Esophagus squamous epithelium (tissue), 4 donors: ENCODE results near the gene C1orf21.

Experiments
- POLR2A ChIP-seq, 4 donors: fragments of 450-650 bp; IDR thresholded peaks; one replicate each; pipeline ENCODE4 v1.6.1; 2017; ENCODE audit warnings: antibody characterized with exemption in 4 of 4, mild to moderate bottlenecking in 4 of 4, moderate library complexity in 3 of 4
- TF ChIP-seq, protein P1 (sequence below), 6 experiments: fragments of 450-650 bp in 4 of 6; fragments of 200-600 bp in 2 of 6; sonication (generic) in 2 of 6; IDR thresholded peaks; one replicate each; pipeline ENCODE4 v1.5.1; 2016 to 2019; ENCODE audit warnings: antibody characterized with exemption in 6 of 6, mild to moderate bottlenecking in 4 of 6, moderate library complexity in 4 of 6

DNA sequence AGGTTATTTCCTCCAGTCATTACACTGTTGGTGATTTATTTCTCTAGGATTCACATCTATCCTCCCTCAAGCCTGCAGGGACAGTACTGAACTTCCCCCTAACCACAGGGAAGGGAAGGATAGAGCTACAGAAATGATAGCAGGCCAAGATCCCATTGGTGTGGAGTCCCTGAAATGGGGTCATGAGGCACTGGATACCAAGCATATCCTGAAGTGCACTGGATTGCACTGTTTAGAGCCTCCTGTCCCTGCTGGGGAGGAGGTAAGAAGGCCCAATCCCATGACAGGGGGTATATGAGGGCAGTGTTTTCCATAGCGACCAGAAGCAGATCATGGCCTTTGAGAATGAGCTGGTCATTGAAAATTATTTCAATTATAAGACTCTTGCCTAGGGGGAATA lies 56.8 kb downstream of the C1orf21 start:
- TF ChIP-seq, protein P1, sequence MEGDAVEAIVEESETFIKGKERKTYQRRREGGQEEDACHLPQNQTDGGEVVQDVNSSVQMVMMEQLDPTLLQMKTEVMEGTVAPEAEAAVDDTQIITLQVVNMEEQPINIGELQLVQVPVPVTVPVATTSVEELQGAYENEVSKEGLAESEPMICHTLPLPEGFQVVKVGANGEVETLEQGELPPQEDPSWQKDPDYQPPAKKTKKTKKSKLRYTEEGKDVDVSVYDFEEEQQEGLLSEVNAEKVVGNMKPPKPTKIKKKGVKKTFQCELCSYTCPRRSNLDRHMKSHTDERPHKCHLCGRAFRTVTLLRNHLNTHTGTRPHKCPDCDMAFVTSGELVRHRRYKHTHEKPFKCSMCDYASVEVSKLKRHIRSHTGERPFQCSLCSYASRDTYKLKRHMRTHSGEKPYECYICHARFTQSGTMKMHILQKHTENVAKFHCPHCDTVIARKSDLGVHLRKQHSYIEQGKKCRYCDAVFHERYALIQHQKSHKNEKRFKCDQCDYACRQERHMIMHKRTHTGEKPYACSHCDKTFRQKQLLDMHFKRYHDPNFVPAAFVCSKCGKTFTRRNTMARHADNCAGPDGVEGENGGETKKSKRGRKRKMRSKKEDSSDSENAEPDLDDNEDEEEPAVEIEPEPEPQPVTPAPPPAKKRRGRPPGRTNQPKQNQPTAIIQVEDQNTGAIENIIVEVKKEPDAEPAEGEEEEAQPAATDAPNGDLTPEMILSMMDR (IDR thresholded peaks at IDR 0.05) = no peak
- TF ChIP-seq POLR2A (IDR thresholded peaks at IDR 0.05) = no peak
